Limb (tissue), 2 donors: ENCODE measurements around the gene ATP13A1.
A peak's percentile ranks its signal among the peaks of the same experiment; 100 is the strongest.
"Not testable (repeated sequence)": the region's sequence is repeated elsewhere in the genome, so short reads cannot be mapped to it uniquely, and the experiment has no call there.

Experiments
- DNase-seq, 2 donors: peaks; one replicate each; pipeline ENCODE4 v3.0.0-alpha.2; 2016; ENCODE audit errors: extremely low spot score in 2 of 2

The ATP13A1 gene

DNA sequence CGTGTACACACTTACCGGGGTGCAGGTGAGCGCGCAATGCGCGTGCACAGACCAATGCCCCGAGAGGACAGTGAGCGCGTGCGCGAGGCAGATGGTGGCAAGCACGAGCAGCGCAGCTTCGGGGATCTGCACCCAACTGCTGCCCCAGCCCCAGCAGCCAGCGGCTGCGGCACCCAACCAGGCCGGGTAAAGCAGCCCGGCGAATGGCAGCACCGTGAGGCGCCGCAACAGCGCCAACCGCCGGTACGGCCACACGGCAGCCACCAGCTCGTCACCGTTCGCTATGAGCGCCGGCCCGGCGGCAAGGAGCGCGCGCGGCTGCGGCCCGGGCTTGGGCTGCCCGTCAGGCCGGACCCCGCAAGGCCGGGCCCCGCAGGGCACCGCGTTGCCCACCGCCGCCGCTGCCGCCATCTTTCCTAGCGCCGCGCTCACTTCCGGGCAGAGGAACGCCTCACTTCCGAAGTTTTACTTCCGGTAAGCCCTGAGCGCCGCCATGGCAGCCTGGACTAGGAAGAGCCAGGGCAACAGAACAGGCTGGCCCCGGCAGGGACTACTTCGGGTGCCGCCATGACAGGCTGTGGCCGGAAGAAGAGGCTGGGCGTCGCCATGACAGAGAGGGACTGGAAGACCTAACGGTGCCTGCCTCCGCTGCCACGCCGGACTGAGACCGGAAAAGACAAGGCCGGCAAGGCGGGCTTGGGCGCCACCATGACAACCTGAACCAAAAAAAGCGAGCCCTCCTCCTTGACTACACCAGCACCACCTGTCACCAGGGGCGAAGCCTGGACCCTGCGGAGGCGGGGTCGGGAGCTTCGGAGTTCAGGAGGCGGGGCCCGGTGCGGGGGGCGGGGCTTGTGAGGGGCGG, at the start of gene ATP13A1:
Gene ATP13A1 (minus strand): TSS at position 421 of the 865 bp plus-strand sequence. CDS start 10 bp downstream, at position 411.
- peak; percentile 96 to 98 for DNase-seq

DNA sequence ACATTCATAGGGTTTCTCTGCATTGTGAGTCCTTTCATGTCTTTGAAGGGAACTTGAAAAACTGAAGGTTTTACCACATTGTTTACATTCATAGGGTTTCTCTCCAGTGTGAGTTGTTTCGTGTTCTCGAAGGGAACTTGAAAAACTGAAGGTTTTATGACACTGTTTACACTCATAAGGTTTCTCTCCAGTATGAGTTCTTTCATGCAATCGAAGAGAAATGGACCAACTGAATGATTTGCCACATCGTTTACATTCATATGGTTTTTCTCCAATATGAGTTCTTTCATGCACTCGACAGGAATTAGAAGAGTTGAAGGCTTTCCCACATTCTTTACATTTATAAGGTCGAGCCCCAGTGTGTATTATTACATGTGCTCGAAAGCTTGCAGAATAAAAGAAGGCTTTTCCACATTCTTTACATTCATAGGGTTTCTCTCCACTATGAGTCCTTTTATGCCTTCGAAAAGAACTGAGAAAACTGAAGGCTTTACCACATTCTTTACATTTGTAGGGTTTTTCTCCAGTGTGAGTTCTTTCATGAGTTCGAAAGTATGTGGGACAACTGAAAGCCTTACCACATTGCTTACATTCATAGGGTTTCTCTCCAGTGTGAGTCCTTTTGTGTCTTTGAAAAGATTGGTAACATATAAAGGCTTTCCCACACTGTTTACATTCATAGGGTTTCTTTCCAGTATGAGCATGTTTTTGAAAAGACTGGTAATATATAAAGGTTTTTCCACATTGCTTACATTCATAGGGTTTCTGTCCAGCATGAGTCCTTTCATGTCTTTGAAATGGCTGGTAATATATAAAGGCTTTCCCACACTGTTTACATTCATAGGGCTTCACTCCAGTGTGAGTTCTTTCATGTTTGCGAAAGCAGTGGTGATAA, 48.7 kb upstream of the ATP13A1 start:
- DNase-seq, result no peak

DNA sequence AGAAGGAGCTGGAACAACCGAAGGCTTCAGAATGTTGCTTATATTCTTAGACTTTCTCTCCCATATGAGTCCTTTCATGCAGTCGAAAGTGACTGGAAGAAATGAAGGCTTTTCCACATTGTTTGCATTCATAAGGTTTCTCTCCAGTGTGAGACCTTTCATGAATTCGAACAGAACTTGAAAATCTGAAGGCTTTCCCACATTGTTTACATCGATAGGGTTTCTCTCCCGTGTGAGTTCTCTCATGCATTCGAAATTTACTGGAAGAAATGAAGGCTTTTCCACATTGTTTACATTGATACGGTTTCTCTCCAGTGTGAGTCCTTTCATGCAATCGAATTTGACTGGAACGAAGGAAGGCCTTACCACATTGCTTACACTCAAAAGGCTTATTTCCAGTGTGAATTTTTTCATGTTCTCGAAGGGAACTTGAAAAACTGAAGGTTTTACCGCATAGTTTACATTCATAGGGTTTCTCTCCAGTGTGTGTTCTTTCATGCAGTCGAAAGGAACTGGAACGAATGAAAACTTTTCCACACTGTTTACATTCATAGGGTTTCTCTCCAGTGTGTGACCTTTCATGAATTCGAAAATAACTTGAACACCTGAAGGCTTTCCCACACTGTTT, 47.9 kb upstream of the ATP13A1 start:
- no peak for DNase-seq

DNA sequence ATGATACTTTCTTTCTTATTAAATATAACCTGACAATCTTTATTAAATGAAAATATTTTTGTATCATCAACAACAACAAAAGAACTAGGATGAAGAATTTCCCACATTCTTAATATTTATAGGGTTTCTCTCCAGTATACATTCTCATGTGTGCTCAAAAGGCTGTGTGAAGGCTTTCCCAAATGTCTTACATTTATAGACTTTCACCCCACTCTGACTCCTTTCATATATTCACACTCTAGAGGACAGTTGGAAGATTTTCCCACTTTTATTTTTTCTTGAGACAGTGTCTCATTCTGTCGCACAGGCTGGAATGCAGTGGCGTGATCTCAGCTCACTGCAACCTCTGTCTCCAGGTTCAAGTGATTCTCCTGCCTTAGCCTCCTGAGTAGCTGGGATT, 47.0 kb upstream of the ATP13A1 start:
- no peak for DNase-seq

DNA sequence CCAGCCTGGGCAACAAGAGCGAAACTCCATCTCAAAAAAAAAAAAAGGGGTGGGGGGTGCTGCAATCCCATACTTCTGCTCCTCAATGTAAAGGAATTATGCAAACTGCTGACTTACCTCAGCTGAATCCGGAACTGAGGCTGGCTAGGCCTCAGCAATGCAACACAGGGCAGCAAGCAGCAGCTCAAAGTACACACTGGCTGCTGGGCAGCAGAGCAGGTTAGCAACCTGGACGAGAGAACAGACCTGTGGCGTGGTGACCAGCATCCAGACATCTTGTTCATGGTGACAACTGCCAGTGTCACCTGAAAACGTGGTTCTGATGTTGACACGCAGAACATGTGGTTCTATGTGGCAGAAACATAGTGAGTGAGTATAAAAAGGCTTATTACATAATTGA, 41.4 kb upstream of the ATP13A1 start:
- no peak for DNase-seq

DNA sequence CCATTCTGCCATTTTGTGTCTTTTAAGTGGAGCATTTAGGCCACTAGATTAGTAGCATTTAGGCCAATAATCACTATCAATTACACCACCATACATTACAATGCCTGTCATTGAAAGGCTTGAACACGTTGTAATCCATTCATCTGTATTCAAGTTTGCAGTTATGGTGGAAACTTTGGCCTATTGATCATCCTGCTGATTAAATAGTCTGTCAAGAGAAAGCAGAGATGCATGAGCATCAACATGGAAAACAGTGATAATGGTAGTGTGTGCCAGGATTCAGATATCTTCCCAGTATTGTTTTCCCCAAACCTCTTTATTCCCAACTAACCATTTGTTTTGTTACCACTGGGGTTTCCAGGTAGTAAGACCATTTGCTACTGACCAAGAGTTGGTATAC, 37.0 kb upstream of the ATP13A1 start:
- DNase-seq, result not testable (repeated sequence)

DNA sequence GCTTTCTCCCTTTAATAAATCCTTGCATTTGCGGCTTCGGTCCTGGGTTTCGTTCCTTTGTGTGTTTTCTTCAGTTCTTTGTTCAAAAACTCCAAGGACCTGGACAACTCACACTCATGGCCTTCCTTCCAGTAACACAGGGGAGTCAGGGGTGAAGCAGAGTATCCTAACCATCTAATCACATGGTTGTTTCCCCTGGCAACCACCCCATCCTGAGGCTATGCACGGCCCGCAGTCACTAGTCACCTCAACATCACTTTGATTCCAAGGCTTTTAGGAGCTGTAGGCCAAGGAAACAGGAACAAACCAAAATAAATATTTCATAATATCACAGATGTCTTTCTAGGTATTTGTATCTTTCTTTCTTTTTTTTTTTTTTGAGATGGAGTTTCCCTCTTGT, 34.1 kb upstream of the ATP13A1 start:
- no peak for DNase-seq

DNA sequence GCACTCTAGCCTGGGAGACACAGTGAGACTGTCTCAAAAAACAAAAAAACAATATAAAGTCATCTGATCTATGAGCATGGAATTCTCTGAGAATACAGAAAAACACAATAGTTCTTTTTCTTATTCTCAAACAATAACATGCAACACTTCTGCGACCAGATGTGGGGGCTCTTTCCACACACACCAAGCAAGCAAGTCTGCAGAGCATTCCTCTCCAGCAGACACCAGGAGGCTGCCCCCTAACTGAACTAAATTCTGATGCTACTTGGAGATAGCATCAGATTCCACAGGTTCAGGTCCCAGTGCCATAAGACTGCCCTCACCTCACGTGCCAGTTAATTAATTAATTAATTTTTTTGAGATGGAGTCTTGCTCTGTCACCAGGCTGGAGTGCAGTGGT, 32.9 kb upstream of the ATP13A1 start:
- DNase-seq, result no peak

DNA sequence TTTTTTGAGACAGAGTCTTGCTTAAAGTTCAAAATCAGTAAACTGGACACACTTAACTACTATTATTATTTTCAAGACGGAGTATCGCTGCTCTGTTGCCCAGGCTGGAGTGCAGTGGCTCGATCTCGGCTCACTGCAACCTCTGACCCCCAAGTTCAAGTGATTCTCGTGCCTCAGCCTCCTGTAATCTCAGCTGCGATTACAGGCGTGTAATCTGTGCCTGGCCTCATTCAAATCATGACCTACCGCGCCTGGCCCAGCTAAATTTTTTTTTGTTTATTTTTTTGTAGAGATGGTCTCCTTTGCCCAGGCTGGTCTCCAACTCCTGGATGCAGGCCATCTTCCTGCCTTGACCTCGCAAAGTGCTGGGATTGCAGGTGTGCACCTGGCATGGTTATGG, 28.2 kb upstream of the ATP13A1 start:
- DNase-seq, result no peak

DNA sequence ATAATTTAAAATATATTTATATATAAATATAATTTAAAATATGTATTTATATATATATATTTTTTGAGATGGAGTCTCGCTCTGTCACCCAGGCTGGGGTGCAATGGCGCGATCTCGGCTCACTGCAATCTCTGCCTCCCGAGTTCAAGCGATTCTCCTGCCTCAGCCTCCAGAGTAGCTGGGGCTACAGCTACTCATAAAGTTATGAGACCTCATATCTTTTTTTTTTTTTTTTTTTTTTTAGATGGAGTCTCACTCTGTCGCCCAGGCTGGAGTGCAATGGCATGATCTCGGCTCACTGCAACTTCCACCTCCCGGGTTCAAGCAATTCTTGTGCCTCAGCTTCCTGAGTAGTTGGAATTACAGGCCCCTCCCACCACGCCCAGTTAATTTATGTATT, 25.5 kb upstream of the ATP13A1 start:
- not testable (repeated sequence) for DNase-seq

DNA sequence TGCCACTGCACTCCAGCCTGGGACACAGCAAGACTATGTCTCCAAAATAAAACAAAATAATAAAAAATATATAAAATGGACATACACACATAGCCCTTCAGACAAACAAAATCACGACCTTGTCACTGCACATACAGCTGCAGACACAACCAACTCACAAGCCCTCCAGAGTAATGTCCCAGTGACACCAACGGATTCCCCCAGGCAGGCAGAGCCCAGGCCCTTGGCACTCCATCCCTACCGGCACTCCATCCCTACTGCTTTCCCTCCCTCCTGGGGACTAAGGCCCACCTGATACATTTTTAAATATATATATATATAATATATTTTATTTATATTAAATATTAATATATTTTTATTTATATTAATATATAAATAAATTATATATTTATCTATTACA, 23.6 kb upstream of the ATP13A1 start:
- DNase-seq, result no peak

DNA sequence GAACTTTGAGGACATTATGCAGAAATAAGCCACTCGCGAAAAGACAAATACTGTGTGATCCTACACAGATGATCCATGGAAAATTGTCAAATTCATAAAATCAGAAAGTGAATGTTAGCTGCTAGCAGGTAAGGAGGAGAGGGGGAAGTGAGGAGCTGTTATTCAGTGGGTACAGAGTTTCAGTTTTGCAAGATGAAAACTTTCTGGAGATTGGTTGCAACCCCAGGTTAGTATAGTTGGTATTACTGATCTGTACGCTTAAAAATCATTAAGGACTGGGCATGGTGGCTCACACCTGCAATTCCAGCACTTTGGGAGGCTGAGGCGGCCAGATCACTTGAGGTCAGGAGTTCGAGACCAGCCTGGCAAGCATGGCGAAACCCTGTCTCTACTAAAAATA, 23.1 kb upstream of the ATP13A1 start:
- no peak for DNase-seq

DNA sequence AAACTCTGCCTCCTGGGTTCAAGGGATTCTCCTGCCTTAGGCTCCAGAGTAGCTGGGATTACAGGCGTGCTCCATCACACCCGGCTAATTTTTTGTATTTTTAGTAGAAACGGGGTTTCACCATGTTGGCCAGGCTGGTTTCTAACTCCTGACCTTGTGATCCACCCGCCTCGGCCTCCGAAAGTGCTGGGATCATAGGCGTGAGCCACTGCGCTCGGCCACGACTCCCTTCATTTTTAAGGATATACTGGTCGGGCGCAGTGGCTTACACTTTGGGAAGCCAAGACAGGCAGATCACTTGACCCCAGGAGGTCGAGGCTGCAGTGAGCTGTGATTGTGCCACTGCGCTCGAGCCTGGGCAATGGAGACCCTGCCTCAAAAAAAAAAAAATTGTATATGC, 22.6 kb upstream of the ATP13A1 start:
- not testable (repeated sequence) for DNase-seq

DNA sequence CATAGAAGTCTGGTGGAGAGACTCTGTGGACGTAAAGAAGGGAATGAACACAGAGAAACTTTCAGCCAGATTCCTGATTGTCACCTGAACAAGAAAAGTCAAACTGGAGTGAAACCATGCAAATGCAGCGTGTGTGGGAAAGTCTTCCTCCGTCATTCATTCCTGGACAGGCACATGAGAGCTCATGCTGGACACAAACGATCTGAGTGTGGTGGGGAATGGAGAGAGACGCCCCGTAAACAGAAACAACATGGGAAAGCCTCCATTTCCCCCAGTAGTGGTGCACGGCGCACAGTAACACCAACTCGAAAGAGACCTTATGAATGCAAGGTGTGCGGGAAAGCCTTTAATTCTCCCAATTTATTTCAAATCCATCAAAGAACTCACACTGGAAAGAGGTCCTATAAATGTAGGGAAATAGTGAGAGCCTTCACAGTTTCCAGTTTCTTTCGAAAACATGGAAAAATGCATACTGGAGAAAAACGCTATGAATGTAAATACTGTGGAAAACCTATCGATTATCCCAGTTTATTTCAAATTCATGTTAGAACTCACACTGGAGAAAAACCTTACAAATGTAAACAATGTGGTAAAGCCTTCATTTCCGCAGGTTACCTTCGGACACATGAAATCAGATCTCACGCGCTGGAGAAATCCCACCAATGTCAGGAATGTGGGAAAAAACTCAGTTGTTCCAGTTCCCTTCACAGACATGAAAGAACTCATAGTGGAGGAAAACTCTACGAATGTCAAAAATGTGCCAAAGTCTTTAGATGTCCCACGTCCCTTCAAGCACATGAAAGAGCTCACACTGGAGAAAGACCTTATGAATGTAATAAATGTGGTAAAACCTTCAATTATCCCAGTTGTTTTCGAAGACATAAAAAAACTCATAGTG, 15.9 kb upstream of the ATP13A1 start:
- DNase-seq, result no peak

DNA sequence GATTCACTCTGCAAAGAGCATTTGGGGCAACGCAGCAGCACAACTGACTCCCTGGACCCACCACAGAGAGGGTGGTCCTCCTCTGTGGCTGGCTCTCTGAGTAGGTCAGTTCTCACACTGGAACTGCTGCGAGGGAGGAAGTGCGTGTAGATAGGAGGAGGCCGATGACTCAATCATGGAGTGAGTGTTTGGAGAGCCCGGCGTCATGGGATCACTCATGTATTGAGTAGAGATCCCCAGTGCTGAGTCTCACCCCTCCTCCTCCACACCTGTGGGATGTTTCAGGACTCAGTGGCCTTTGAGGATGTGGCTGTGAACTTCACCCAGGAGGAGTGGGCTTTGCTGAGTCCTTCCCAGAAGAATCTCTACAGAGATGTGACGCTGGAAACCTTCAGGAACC, 14.1 kb upstream of the ATP13A1 start:
- no peak for DNase-seq

DNA sequence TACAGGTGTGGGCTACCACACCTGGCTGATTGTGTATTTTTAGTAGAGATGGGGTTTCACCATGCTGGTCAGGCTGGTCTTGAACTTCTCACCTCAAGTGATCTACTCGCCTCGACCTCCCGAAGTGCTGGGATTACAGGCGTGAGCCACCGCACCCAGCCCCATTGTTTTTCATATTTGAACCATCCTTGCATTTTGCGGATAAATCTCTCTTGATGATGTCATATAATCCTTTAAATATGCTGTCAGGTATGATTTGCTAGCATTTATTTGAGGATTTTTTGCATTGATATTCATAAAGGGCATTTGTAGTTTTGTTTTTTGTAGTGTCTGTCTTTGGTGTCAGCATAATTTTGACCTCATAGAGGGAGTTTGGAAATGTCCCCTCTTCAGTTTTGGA, 10.8 kb upstream of the ATP13A1 start:
- DNase-seq, result no peak

DNA sequence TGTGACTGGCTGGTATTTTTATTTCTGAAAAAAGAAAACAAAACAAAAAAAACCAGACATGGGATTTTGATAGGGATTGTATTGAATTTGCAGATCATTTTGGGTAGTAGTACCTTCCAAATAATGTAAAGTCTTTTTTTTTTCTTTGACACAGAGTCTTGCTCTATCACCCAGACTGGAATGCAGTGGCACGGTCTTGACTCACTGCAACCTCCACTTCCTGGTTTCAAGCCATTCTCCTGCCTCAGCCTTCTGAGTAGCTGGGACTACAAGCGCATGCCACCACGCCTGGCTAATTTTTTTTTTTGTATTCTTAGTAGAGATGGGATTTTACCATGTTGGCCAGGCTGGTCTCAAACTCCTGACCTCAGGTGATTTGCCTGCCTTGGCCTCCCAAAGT, 9.3 kb upstream of the ATP13A1 start:
- DNase-seq, result no peak

DNA sequence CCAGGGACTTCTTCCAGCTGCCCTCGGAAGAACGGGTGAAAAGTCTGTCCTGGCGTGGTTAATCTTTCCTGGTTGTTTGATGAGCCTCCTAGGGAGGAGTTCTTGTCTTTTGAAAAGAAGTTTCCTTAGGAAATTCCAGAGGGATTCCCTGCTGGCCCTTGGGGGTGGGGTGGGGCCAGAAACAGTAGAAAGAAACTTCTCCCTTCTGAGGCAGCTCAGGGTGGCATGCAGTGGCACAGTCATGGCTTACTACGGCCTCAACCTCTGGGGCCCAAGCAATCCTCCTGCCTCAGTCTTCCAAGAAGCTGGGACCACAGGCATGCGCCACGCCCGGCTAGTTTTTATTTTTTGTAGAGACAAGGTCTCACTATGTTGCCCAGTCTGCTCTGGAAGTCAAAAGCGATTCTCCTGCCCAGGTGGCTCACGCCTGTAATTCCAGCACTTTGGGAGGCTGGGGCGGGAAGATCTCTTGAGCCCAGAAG, 6.6 kb upstream of the ATP13A1 start:
- no peak for DNase-seq

DNA sequence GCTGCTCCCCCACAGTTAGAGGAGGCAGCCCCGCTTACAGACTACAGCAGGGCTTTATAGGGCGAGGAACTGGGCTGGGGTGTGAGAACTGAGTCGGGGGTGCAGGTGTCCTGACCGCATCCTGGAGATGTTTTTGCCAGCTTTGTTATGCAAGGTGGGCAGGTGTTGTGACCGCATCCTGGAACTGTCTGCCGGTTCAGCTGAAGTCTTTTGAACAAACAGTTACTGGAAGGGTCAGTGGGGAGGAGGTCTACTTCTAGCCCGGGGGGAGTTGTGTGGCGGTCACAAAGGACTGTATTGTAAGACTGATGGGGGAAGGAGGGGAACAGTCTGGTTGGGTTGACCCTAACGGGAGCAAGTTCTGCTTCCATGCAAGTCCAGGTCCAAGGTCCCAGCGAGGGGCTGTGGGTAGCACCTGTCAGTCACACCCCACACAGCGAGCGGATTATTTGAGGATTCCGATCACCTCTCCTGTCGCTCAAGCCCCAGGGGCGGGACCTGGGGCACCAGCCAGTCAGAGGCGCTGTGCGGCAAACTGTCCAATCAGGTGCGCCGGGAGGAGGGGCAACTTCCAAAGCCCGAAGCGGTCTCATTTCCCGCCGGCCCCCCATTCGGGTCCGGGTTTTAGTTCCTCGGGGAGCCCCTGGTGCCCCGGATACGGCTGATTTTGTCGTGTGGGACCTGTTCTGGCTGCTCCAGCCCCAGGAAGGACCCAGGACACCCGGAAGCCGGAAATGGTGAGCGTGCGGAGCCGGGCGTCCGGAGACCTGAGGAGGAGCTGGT, 4.9 kb upstream of the ATP13A1 start, which contains the start of gene ZNF101:
Gene ZNF101 (plus strand): TSS at position 610 of the 783 bp plus-strand sequence. CDS start 125 bp downstream, at position 735.
- peak; percentile 88 to 94 for DNase-seq

DNA sequence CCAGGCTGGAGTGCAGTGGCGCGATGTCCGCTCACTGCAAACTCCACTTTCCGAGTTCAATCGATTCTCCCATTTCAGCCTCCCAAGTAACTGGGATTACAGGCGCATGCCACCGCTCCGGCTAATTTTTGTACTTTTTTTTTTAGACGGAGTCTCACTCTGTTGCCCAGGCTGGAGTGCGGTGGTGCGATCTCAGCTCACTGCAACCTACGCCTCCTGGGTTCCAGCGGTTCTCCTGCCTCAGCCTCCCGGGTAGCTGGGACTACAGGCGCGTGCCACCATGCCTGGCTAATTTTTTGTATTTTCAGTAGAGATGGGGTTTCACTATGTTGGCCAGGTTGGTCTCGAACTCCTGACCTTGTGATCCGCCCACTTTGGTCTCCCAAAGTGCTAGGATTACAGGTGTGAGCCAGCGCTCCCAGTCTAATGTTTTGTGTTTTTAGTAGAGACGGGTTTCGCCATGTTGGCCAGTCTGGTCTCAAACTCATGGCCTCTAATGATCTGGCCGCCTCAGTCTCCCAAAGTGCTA, 2.0 kb upstream of the ATP13A1 start:
- peak in 1 of 2 donors; percentile 3 for DNase-seq
